Retina (tissue), 1 donor: ENCODE data around the gene GSG1L.

ENCODE experiments used
- DNase-seq: peaks from one replicate; pipeline ENCODE4 v3.0.0-alpha.2; 2016

Gene GSG1L

DNA sequence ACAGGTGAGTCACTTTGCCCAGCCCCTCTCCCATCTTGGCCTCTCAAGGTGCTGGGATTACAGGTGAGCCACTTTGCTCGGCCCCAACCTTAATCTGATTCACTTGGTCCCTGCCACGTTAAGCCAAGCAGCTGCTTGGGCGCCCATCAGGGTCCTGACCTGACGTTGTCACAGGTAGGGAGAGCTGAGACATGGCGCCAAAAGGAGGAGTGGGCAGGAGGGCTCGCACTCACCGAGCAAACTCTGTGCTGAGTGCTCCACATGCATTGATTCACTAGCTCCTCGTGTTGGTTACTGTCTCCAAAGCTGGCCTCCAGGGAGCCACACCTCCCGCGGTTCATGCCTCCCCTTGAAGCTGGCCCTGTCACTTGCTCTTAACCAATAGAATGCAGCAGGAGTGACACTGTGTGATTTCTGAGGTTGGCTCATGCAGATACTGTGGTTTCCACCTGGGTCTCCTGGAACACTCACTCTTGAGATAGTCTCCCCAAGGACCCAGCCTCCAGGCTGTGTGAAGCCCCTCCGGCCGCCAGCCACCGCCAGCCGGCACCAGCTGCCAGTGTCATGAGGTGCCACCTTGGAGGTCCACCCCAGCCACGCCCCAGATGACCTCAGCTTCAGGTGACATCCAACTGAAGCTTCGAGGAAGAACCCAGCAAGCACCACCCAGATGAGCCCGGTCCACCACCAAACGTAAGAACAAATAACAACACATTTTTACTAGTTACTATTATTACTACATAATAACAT lies 223.0 kb downstream of the GSG1L start:
- no peak for DNase-seq

DNA sequence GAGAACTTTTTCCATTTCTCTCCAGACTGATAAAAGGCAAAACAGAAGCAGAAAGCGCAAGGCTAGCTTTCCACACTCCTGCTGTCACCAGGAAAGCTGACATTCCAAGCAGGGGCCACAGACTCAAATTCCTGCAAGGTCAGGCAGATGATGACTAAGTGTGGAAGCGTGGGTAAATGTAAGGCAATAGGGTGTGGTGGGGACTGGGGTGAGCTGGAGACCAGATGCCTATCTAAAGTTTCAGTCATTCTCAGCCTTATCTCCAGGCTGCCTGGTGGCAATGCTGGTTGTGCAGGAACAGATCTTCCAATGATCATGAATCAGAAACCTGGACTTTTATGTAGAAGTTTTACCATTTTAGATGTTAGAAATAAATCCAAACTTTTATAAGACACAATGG lies 224.1 kb downstream of the GSG1L start:
- no peak for DNase-seq

DNA sequence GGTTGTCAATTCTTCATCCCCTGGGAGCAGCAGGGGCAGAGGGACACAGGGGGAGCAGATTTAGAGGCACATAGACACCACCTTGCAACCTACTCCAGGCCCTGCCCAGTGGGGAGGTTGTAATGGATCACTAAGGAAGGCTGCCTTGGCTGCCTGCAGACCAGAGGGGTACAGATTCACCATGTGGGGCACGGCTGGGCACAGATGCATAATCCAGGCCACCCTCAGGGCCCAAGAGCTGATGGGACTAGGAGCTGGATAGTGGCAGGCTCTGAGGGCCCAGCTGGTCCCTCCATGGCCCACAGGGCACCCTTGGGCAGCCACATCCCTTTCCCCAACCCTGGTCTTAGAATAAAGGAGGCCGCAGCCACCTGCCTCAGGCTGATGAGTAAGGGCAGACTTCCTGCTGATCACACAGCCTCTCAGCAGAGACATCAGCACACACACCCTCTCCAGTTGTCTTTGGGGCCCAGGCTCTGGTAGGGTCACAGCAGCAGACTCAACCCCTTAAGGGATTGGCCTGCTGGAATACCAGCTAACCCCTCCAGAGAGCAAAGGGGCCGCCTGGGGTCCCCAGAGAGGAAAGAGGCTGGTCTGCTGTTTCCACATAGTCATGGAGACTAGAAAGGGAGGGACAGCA lies 224.9 kb downstream of the GSG1L start:
- DNase-seq = no peak

DNA sequence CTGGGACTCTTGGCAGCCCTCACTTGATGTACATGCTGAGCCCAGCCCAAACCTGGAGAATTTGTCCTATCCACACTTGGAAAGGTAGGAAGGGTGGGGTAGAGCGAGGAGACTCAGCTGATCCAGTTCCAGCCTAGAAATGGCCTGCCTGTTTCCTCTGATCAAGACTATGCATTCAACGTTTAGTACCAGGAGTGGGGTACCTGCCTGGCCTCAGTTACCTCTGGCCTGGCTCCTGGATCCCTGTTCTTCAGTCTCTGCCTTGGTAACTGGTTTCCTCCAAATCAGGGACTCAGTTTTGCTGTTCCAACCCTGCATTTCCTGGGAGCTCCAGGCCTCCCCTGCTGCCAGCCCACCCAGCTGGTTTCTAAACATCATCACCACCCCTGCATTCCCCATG lies 233.5 kb downstream of the GSG1L start:
- no peak for DNase-seq

DNA sequence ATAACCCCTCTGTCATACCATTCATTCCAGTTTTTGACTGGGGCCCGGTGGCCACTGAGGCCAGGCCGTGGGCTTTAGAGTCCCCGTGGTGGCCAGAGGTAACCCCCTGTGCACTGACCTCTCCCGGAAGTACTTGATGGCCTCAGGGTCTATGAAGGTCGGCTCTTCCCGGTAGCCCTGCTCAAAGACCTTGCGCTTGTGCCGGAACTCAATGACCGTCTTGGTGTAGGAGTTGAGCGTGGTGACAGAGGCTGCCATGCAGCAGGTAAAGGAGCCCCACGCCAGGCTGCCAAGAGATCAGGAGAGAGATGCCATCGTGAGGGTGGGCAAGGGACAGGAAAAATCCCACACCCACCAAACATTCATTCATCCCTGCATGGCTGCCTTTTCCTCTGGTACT lies 234.8 kb downstream of the GSG1L start:
- no peak for DNase-seq

DNA sequence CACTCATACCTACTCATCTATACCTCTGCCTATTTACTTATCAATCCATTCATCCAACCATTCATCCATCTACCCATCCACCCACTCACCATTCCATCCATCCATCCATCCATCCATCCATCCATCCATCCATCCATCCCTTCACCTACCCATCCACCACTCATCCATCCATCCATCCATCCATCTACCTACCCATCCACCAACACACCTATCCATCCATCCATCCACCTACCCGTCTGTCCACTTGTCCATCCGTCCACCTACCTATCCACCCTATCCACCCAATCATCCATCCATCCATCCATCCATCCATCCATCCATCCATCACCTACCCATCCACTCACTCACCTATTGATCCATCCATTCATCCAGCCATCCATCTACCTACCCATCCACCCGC lies 235.7 kb downstream of the GSG1L start:
- no peak for DNase-seq

DNA sequence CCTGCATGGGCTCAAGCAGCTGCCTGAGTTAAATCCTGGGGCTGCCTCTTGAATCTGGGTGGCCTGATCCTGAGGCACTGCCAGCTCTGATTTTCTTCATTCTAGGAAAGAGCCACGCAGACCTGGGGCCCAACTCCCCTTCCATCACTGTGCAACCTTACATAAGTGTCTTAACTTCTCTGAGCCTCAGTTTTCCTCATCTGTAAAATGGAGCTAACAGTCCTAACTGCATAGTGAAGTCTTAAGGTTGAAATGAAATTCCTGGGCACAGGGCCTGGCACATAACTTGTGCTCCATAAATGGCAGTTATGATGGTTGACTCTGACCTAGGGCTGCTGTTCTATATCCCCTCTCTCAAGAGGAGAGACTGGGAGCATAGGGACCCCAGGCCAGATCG lies 236.6 kb downstream of the GSG1L start:
- DNase-seq = no peak

DNA sequence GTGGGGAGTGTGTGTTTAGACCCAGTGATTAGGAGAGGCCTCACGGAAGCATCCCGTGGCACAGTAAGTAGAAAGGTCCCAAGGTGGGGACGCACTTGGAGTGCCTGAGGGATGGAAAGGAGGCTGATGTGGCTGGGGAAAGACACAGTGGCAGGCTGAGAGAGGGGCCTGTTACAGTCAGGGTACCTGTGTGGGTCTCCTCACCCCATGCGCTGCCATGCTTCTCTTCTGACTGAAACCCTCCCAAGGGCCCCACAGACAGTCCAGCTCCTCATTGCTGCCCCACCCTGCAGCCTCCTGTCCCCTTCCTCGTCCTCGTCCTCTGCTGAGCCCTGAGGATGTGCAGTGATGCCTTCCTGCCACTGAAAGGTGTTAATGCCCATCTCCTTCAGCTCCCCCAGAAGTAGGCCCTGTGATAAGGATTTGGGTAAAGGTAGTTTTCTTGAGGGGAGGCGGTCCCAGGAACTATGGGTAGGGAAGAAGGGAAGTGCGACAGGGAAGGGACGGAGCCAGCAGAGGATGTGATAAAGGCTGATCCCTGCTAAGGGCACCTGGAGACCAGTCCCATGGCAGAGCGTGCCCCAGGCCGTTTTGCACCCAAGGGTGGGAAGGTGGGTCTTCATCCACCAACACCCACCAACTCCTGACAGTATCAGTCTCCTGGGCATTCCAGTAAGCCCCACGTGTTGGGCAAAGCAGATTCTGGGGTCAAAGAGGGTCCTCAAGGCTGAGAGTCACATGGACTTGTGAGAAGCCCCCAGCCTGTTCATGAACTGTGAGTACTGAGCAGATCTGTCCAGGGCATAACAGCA lies 237.2 kb downstream of the GSG1L start:
- DNase-seq = no peak

DNA sequence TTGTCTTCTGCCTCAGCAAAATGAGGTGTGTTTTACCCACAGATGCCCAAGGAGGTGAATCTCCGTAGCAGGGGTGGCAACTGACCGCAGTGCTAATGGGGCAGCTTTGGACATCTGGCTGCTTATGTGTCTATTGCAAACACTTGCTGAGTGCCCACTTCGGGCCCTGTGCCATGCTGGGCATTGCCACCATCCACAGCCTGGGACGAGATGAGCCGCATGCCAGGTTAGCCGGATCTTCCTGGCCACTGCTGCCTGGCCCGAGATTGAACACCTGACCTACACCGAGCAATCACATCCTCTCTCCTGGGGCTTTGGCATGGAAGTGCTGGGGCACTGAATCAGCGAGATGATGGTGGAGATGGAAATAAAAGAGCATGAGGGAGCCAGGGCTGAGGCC lies 238.7 kb downstream of the GSG1L start:
- DNase-seq = no peak

DNA sequence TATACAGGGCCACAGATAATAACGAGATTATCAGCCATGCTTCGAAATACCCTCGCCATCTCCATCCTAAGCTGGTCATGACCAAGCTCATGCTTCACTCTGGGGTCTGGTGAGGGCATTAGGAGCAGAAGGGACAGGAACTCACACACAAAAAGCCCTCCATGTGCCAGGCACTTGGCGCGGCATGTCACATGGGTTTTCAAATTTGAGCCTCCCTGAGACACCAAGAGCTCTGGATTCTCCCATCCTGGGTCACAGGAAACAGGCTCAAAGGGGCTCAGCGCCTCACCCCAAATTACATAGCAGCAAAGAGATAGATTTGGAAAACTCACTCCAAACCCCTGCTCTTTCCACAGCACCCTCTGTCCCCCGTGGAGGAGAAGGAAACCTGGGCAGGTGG lies 239.5 kb downstream of the GSG1L start:
- DNase-seq = no peak

DNA sequence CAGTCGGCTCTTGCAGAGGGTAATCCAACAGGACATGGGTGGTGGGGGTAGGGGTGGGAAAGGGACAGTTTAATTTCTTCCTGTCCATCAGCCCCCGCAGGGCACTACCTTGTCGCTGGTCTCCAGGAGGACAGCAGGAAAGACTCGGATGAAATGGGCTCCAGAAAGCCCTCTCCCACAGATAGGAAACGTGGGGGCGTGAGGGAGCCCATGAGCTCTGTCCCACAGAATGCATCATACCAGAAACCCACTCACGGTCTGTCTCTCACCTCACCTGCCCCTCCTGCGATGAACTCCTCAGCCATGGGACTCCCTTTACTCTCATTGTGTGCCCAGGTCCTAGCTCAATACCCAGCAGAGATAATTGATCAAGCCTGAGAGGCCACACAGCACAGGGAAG lies 240.1 kb downstream of the GSG1L start:
- no peak for DNase-seq

DNA sequence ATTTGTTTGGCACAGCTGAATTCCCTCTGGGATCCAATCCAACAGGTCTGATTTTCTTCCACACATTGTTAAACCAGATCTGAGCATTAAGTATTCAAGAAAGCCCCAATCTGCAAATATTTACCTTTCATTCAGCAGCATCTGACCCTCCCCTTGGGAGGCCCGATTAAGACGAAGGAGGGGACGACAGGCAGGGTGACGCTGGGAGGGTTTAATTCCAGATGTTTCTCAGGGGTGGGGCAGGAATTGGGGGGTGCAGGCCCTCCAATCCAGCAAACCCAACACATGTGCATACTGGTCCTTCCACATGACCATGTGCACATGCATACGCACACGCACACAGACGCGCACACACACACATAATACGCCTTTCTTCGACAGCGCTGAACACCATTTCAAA lies 240.5 kb downstream of the GSG1L start:
- DNase-seq = no peak

DNA sequence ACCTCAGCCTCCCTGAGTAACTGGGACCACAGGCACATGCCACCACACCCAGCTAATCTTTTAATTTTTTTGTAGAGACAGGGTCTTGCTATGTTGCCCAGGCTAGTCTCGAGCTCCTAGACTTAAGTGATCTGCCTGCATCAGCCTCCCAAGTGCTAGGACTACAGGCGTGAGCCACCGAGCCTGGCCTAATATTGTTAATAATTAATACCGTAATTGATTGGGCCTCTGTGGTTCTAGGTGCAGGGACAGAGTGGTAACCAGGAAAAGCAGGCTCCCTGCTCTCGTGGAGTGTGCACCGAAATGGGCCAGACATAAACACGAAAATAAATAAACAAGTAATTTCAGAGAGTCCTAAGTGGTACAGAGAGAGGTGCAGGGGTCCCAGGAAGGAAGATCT lies 241.0 kb downstream of the GSG1L start:
- DNase-seq = no peak

DNA sequence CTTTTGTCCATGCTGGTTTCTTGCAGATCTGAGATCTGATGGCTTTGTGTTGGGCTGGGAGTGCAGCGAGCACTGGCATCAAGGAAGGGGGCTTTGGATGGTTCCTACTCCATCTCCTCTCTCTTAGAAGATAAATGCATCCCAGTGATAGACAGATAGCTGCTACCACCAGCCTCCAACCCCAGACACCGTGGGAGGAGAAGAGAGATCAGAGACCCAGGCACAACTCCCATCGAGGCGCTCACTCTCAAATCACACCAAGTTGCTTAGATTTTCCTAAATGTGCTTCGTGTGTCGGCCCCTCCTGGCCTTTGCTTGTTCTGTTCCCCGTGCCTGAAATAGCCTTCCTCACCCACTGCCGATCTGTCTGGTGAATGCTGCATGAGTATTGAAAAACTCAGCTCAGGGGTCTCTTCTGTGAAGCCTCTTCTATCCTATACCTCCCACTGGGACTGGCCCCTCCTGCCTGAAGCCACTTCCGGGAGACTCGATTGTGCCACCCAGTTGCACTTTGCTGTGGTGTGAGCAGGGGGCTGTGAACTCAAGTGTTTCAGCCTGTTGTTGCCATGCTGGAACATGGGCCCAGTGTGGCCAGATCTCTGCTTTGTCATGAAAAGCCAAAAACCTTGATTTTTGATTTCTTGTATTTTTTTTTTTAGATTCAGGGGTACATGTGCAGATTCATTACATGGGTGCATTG lies 242.7 kb downstream of the GSG1L start:
- DNase-seq = no peak

DNA sequence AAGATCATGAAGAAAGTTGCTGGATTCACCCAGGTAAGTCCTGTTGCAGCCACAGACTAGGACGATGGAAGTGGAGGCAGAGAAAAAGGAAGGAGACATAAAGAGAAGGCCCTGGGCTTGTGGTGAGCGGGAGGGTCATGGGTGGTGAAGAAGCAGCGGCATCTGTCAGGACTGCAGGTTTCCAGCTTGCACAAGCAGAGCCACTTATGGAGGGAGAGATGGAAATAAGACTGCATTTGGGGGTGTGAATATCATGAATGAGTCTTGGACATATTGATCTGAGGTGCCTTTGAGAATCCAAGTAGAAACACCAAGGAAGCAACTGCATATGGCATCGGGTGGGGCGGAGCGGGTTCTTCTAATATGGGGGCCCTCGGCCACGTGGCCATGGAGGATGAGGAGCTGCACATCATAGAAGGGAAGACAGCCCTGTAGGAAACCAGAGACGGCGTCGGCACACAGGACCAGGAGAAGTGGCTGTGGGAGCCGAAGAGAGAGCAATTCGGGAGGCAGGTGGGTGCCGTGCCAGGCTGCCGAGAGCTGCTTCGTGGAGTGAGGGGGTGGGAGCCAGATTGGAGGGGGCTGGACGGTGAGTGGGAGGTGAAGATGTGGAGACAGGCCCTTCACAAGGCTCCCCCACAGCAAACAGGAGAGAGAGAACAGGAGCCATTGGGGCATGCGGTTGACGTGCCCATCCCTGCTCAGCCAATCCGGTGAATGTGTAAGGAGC lies 243.5 kb downstream of the GSG1L start:
- DNase-seq = no peak

DNA sequence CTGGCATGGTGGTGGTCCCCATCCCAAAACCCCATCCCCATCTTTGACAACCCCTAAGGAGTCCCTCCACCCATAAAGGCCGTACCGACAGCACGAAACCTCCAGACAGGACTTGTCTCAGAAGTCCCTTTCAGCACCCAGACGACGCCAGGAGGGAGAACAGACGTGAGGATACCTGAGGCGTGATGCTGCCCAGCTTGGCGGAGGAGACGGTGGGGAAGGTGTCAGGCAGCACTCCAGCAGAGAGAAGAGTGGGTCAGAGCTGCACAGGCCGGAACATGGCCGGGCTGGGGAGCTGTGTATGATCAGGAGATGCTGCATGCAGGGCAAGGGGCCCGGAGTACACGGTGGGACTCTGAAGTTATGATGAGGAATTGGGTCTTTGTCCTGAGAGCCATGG lies 244.2 kb downstream of the GSG1L start:
- DNase-seq = no peak

DNA sequence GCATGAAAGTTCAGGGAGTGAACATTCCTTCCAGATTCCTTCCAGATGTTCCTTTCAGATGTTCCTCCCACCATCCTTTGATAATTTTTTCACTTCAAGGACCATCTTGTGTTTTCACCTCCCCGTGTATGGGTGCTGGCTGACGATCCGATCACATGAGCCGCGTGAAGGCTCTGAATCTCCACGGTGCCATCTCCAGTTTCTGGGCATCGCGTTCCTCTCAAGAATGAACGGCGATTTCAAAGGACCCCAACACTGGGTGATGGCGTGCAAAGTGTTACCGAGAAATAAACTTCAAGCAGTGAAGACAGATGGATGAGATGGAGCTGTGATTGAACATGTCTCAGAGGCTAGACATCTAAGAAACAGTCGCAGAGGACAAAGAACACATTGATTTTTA lies 245.3 kb downstream of the GSG1L start:
- no peak for DNase-seq

DNA sequence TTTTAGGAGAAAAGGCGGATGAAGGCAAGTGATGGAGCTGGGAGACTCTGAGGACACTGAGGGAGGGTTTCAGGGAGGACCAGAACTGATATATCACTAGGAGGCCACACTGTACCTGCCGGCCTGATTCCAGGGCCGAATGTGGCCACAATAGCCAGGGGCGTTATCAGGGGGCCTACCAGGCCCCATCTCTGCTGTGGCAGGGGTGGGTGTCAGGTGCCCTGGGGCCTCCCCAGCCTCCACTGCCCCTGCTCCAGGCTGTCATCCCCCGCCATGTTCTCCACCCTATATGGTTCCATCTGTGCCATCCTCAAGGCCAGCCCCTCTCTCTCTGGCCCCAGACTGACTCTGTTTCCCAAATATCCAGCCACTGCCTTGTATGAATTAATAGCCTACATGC lies 246.5 kb downstream of the GSG1L start:
- no peak for DNase-seq

DNA sequence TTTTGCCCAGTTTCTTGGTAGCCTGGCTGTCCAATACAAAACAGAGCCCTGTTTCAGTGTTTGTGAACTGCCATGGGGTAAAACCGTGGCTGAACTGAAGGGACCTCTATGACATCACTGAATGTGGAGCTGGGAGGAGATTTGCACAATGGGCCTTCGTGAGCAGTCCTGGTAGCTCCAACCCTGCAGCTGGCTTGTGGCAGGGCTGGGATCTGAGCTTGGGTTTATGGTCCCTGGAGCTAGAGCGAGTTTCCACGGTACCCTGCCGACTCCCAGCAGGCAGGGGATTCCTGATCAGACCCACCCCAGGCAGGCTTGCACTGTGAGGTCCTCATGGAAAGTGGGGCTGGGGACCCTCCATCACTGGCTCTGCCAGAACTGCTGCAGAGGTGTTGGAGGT lies 247.0 kb downstream of the GSG1L start:
- DNase-seq = no peak

DNA sequence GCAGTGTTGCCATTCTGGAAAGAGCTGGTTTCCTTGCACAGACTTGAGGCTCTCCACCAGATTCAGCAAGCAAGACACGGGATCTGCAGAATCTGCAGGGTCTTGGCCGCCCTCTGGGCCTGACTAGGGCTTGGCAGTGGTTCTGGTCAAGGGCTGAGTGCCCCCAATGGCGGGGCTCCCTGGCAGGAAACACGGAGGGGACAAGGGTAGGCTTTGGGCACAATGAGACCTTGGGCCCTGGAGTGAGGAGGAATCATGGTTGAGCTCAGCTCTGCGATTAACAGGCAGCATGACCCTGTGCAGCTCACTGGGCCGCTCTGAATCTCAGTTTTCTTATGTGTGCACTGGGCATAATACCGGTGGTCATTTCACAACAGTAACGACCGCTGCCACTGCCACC lies 249.9 kb downstream of the GSG1L start:
- no peak for DNase-seq

DNA sequence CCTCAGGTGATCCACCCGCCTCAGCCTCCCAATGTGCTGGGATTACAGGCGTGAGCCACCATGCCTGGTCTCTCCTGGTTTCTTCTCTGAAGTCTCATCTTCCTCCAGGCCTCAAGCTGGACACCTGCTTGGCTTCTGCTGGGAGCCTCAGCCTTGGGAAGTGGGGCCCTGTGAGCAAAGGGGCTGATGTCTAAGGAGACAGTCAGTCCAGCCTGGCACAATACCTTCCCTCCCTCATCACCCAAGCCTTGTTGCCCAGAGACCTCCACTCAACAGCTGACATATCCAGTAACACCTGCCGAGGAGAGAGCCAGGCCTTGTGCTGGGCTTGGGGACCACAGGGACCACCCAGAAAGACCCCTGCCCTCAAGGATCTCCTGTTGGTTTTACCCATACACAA lies 251.6 kb downstream of the GSG1L start:
- DNase-seq = no peak

DNA sequence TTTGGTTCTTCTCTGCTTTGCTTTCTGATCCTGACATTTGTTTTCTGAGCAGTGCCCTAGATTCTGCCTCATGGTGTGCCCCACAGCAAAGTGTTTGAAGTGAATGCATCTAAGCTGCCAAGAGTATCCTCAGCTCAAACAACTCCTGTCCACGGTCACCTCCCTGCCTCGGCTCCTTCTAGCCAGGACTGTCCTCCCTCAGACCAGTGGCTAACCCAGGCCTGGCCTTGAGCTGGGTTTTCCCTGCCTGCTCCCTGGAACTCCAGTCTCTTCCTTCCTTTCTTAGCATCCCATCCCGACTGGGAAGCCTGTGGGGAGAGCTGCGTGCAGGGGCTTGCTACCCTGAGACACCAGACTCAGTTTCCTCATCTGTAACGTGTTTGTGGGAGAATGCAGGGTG lies 256.5 kb downstream of the GSG1L start:
- no peak for DNase-seq

DNA sequence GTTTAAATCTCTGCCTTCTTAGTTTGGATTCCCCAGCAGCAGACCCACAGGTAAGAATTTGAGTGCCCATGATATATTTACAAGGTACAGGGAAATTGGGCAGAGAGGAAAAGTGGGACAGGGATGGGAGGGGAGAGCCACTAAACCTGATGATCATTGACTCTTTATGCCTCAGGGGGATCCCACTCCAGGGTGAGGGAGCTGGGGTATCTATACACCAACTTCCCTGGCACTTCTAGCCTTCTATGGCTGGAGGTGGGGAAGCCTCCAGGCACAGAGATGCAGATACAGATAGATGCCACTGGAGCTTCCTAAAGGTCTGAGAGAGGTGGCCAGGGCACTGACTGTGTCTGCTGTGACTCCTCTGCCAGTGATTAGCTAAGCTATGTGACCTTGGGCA lies 257.1 kb downstream of the GSG1L start:
- no peak for DNase-seq
